T-helper 2 cell treated with Interferon-gamma antibody and Interleukin-4, amounts not matched to agents 5 μg/mL and 100 μg/mL, for 36 hours (primary cell): ENCODE data around the gene SLC25A12.
"Not testable (repeated sequence)": the region's sequence is repeated elsewhere in the genome, so short reads cannot be mapped to it uniquely, and the experiment has no call there.

Experiments used
- DNase-seq: peaks from one replicate; pipeline ENCODE4 v3.0.0; 2021; ENCODE audit warnings: low spot score
- H3K27ac Mint-ChIP-seq: one replicate; pipeline ENCODE4 v1.8.0; 2021; ENCODE audit warnings: mild to moderate bottlenecking, mixed read lengths
- H3K27me3 Mint-ChIP-seq: one replicate; pipeline ENCODE4 v1.8.0; 2021; ENCODE audit warnings: low read depth, mixed read lengths
- H3K36me3 Mint-ChIP-seq: one replicate; pipeline ENCODE4 v1.8.0; 2021; ENCODE audit warnings: low read depth, mixed read lengths
- H3K4me1 Mint-ChIP-seq: one replicate; pipeline ENCODE4 v1.8.0; 2021; ENCODE audit warnings: low read depth, mixed read lengths
- H3K4me3 Mint-ChIP-seq: one replicate; pipeline ENCODE4 v1.8.0; 2022; ENCODE audit warnings: mild to moderate bottlenecking, moderate library complexity, mixed read lengths
- H3K9me3 Mint-ChIP-seq: one replicate; pipeline ENCODE4 v1.8.0; 2021; ENCODE audit warnings: mixed read lengths

The SLC25A12 gene

DNA sequence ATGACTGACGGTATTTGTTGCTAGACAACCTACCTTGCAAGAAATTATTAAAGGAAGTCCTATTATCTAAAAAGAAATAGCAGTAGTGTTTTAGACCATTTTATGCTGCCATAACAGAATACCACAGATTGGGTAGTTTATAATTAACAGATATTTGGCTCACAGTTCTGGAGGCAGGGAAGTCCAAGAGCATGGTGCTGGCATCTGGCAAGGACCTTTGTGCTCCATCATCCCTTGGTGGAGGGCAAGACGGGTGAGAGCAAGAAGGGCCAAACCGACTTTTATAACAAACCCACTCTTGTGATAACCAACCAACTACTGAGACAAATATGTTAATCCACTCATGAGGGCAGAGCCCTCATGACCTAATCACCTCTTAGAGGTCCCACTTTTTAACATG is 115.5 kb downstream of the SLC25A12 start:
- H3K27ac Mint-ChIP-seq = no peak overlapping the region
- H3K9me3 Mint-ChIP-seq = peaks cover 13% of the 10 kb centered on the region
- peaks cover 30% of the 10 kb centered on the region for H3K36me3 Mint-ChIP-seq
- no peak overlapping the region for H3K4me3 Mint-ChIP-seq
- no peaks in the 10 kb centered on the region for H3K4me1 Mint-ChIP-seq
- no peaks in the 10 kb centered on the region for H3K27me3 Mint-ChIP-seq
- DNase-seq = no peak

DNA sequence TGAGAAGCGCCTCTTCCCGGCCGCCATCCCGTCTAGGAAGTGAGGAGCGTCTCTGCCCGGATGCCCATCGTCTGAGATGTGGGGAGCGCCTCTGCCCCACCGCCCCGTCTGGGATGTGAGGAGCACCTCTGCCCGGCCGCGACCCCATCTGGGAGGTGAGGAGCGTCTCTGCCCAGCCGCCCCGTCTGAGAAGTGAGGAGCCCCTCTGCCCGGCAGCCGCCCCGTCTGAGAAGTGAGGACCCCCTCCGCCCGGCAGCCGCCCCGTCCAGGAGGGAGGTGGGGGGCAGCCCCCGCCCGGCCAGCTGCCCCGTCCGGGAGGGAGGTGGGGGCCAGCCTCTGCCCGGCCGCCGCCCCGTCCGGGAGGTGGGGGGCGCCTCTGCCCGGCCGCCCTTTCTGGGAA is 119.5 kb downstream of the SLC25A12 start:
- H3K4me1 Mint-ChIP-seq, H3K4me3 Mint-ChIP-seq, DNase-seq, H3K27me3 Mint-ChIP-seq, H3K27ac Mint-ChIP-seq: not testable (repeated sequence)
- Mint-ChIP-seq H3K36me3 (peaks cover 31% of the 10 kb centered on the region), H3K9me3 (peaks cover 26% of the 10 kb centered on the region)

DNA sequence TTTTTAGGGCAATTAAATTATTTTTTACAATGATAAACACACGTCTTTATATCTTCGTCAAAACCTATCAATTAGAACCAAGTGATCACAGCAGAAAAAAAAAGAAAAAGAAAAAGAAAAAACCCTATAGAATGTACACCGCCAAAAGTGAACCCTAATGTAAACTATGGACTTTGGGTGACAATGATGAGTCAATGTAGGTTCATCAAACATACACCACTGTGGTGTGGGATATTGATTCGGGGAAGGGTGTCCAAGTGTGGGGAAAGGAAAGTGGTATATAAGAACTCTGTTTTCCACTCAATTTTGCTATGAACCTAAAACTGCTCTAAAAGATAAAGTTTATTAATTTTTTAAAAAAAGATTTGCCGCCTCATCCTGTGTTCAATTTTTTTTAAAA is 121.7 kb downstream of the SLC25A12 start:
- Mint-ChIP-seq H3K9me3 (peaks cover 14% of the 10 kb centered on the region), H3K4me3 (no peak overlapping the region), H3K27ac (no peak overlapping the region), H3K36me3 (peaks cover 30% of the 10 kb centered on the region), H3K27me3 (no peaks in the 10 kb centered on the region), H3K4me1 (peaks cover 1% of the 10 kb centered on the region)
- no peak for DNase-seq

DNA sequence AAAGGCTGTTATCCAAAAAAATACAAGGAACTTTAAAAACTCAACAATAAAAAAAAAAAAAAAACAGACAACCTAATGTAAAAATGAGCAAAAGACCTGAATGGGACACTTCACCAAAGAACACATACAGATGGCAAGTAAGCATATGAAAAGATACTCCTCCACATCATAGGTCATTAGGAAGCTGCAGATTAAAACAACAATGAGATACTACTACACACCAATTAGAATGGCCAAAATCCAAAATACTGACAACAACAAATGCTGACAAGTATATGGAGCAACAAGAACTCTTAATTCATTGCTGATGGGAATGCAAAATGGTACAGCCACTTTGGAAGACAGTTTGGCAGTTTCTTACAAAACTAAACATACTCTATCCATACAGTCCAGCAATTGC is 122.6 kb downstream of the SLC25A12 start:
- no peaks in the 10 kb centered on the region for H3K27me3 Mint-ChIP-seq
- peaks cover 1% of the 10 kb centered on the region for H3K4me1 Mint-ChIP-seq
- DNase-seq = no peak
- H3K27ac Mint-ChIP-seq = no peak overlapping the region
- no peak overlapping the region for H3K4me3 Mint-ChIP-seq
- H3K9me3 Mint-ChIP-seq = peaks cover 14% of the 10 kb centered on the region
- peaks cover 30% of the 10 kb centered on the region for H3K36me3 Mint-ChIP-seq

DNA sequence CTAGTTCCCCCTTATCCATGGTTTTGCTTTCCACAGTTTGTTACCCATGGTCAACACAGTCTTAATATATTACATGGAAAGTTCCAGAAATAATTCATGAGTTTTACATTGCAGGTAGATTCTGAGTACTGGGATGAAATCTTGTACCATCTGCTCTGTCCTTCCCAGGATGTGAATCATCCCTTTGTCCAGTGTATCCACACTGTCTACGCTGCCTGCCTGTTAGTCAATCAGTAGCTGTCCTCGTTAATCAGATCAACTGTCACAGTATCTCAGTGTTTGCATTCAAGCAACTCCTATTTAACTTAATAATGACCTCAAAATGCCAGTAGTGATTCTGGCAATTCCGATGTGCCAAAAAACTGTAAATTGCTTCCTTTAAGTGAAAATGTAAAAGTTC is 130.4 kb downstream of the SLC25A12 start:
- Mint-ChIP-seq H3K27me3 (no peaks in the 10 kb centered on the region), H3K4me1 (no peaks in the 10 kb centered on the region), H3K36me3 (peaks cover 28% of the 10 kb centered on the region), H3K27ac (no peak overlapping the region), H3K9me3 (peaks cover 6% of the 10 kb centered on the region), H3K4me3 (no peak overlapping the region)
- DNase-seq = no peak

DNA sequence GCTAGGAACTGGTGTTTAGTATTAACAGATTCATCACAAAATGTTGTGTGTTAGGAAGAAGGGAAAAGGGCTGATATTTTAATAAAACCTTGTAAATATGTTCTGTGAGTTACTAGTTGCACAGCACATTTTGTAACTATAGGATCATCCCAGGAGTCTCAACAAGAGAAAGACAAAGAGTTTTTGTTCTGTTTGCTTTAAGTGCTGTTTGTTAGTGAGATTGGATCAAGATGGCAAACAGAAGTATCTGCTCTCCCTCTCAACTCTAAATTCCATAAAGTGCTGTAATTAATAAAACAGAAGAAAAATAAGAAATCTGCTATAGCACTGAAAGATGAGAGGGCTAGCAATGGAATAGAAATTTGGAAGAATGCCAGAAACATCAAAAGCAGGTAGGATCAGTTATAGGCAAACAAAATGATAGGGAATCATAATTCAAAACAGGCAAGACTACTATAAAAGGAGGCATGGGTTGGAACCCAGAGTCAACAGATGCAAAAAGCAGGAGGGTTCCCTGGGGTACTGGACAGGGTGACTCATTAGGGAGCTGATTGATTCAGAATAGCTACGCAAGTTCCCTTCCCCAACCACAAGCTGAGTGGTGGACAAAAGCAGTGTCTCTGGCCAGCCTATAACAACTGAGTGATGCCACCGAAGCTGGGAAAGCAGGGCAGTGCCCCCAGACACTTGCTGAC is 131.0 kb downstream of the SLC25A12 start:
- Mint-ChIP-seq H3K27me3 (no peaks in the 10 kb centered on the region), H3K9me3 (peaks cover 6% of the 10 kb centered on the region), H3K36me3 (peaks cover 33% of the 10 kb centered on the region), H3K27ac (no peak overlapping the region), H3K4me1 (no peaks in the 10 kb centered on the region), H3K4me3 (no peak overlapping the region)
- no peak for DNase-seq

DNA sequence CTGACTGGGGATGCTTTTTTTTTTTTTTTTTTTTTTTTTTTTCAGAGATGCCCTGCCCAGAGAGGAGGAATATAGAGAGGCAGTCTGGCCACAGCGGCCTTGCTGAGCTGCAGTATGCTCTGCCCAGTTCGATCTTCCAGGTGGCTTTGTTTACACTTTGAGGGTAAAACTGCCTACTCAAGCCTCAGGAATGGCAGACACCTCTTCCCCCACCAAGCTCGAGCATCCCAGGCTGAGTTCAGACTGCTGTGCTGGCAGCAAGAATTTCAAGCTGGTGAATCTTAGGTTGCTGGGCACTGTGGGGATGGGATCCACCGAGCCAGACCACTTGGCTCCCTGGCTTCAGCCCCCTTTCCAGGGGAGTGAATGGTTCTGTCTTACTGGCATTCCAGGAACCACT is 132.9 kb downstream of the SLC25A12 start:
- not testable (repeated sequence) for H3K27me3 Mint-ChIP-seq, H3K4me3 Mint-ChIP-seq, DNase-seq, H3K9me3 Mint-ChIP-seq, H3K27ac Mint-ChIP-seq, H3K4me1 Mint-ChIP-seq
- peaks cover 38% of the 10 kb centered on the region for H3K36me3 Mint-ChIP-seq

DNA sequence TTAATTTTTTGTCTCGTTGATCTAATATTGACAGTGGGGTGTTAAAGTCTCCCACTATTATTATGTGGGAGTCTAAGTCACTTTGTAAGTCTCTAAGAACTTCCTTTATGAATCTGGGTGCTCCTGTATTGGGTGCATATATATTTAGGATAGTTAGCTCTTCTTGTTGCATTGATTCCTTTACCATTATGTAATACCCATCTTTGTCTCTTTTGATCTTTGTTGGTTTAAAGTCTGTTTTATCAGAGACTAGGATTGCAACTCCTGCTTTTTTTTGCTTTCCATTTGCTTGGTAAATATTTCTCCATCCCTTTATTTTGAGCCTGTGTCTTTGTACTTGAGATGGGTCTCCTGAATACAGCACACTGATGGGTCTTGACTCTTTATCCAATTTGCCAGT is 135.3 kb downstream of the SLC25A12 start:
- DNase-seq, H3K4me1 Mint-ChIP-seq, H3K27me3 Mint-ChIP-seq, H3K27ac Mint-ChIP-seq, H3K4me3 Mint-ChIP-seq: not testable (repeated sequence)
- H3K36me3 Mint-ChIP-seq = peaks cover 52% of the 10 kb centered on the region
- peaks cover 12% of the 10 kb centered on the region for H3K9me3 Mint-ChIP-seq

DNA sequence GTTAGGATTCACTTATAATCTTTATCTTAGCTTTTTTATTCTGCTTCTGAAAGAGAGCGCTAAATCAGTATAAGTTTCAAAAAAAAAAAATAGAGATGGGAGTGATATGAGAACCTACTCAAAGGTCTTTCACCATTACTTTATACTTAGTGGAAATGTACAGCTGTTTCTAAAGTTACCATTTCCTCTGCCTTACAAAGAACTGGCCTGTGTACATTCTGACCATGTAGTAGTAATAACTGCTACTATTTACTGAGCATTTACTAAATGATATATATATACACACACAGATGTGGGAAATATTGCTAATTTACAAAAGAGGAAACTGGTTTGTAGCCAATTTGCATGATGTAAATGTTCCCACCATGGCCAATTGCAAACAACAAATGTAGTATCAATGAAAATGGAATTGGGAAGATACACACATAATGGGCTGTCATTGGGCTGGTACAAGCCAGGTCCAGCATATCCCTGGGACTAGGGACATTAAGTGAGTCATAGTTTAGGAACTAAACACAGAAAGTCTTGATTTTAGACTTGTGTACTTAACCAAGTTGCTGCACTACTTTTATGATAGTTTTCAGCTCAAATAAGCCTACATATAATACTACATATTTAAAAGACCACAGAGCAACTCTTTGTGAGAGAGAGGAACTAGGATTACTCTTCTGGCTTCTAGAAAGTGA is 139.6 kb downstream of the SLC25A12 start:
- no peak overlapping the region for H3K4me3 Mint-ChIP-seq
- H3K27me3 Mint-ChIP-seq = no peaks in the 10 kb centered on the region
- H3K27ac Mint-ChIP-seq = no peak overlapping the region
- DNase-seq = no peak
- peaks cover 43% of the 10 kb centered on the region for H3K36me3 Mint-ChIP-seq
- H3K4me1 Mint-ChIP-seq = peaks cover 9% of the 10 kb centered on the region
- peaks cover 6% of the 10 kb centered on the region for H3K9me3 Mint-ChIP-seq

DNA sequence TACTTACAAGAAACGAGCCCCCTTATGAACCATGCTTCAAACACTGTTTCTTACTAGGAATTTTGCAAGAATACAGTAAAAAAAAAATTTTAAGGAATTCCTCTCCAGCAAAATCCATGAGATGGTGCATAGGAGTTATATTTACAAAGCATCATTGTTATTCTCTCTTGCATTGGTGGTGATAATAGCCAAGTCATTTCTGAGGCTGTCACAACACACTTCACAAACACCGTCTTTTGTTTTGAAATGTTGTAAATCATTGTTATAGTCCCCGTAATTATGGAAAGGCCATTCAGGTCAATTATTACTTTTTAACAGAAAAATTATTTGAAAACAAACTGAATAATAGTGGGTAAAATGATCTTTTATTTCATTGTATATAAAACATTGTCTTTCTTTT is 146.7 kb downstream of the SLC25A12 start:
- peaks cover 47% of the 10 kb centered on the region for H3K36me3 Mint-ChIP-seq
- no peak for DNase-seq
- H3K9me3 Mint-ChIP-seq = no peaks in the 10 kb centered on the region
- no peak overlapping the region for H3K27ac Mint-ChIP-seq
- H3K4me3 Mint-ChIP-seq = no peak overlapping the region
- no peaks in the 10 kb centered on the region for H3K4me1 Mint-ChIP-seq
- H3K27me3 Mint-ChIP-seq = no peaks in the 10 kb centered on the region

DNA sequence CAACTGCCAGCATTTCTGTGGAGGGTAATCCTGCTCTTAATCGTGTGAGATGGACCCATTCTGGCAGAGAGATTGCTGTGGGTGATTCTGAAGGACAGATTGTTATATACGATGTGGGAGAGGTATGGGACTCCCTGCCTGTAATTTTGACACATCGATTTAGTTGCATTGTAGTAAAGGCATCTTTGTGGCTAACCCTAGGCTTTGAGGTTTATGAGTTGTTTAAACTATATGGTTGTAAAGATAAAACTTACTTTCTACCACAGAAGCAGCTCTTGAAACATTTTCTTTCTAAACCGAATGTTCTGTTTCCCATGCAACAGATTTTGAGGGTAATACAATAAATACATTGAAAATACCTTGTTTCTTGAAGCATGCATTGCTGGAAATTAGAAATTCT is 148.2 kb downstream of the SLC25A12 start:
- no peak for DNase-seq
- Mint-ChIP-seq H3K36me3 (peaks cover 56% of the 10 kb centered on the region), H3K27ac (no peak overlapping the region), H3K4me3 (no peak overlapping the region), H3K27me3 (no peaks in the 10 kb centered on the region), H3K9me3 (no peaks in the 10 kb centered on the region), H3K4me1 (peaks cover 4% of the 10 kb centered on the region)

DNA sequence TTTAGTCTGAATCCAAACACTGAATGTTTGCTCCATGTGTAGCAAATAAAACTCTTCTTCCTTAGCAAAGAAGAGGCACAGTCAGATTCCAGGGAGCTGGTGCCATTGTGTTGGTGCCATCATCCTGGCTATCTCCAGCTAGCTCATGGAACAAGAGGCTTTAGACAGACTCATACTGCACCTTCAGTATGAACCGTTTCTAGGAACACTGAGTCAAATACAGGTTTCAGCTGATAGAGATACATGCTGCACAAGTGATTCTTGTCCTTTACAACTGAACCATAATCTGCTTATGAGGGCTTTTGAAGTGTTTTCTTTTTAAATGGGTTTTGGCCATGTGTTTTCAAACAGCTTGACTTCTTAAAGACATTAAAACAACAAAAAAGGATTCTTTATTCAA is 148.9 kb downstream of the SLC25A12 start:
- no peak for DNase-seq
- Mint-ChIP-seq H3K27me3 (no peaks in the 10 kb centered on the region), H3K4me1 (peaks cover 4% of the 10 kb centered on the region), H3K36me3 (peaks cover 57% of the 10 kb centered on the region), H3K27ac (no peak overlapping the region), H3K4me3 (no peak overlapping the region), H3K9me3 (no peaks in the 10 kb centered on the region)

DNA sequence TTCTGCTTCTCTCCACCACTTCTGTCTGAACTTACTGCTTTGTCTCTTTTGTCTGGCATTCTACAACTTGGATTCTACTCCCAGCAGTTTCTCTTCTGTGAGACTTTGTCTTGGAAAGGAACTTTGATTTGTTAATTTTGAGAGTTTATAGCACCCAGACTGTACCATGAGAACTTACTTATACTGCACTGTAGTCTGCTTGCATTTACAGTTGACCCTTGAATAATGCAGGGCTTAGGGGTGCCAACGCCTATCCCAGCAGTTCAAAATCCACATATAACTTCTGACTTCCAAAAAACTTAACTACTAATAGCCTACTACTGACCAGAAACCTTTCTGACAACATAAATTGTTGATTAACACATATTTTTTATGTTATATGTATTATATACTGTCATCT is 151.3 kb downstream of the SLC25A12 start:
- Mint-ChIP-seq H3K27ac (no peak overlapping the region), H3K36me3 (peaks cover 50% of the 10 kb centered on the region), H3K9me3 (no peaks in the 10 kb centered on the region), H3K4me1 (peaks cover 4% of the 10 kb centered on the region), H3K27me3 (no peaks in the 10 kb centered on the region), H3K4me3 (no peak overlapping the region)
- DNase-seq = no peak

DNA sequence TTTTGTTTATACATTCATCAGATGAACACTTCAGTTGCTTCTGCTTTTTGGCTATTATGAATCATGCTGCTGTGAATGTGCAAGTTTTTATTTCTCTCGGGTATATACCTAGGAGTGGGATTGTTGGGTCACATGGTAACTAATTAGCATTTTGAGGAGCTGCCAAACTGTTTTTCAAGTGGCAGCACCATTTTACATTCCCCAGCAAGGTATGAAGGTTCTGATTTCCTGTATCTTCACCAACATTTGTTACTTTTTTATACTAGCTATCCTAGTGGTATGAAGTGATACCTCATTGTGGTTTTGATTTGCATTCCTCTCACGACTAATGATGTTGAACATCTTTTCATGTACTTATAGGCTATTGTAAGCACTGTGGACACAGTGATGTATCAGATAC is 152.9 kb downstream of the SLC25A12 start:
- no peaks in the 10 kb centered on the region for H3K27me3 Mint-ChIP-seq
- no peaks in the 10 kb centered on the region for H3K9me3 Mint-ChIP-seq
- no peak for DNase-seq
- H3K4me1 Mint-ChIP-seq = peaks cover 4% of the 10 kb centered on the region
- H3K27ac Mint-ChIP-seq = no peak overlapping the region
- H3K4me3 Mint-ChIP-seq = no peak overlapping the region
- peaks cover 50% of the 10 kb centered on the region for H3K36me3 Mint-ChIP-seq
